Gastroesophageal sphincter (tissue), 3 donors: Measurements from ENCODE around the gene CARF.

Source experiments
- CTCF ChIP-seq, 4 experiments: fragments of 200-600 bp in 2 of 4; fragments of 450-650 bp in 2 of 4; sonication (generic) in 1 of 4; IDR thresholded peaks; one replicate each; pipeline ENCODE4 v1.5.1; 2017 to 2019; ENCODE audit warnings: antibody characterized with exemption in 4 of 4, mild to moderate bottlenecking in 2 of 4, moderate library complexity in 2 of 4
- EP300 ChIP-seq: sonication (generic); formaldehyde crosslinking; IDR thresholded peaks from one replicate; pipeline ENCODE4 v1.6.1; 2017; ENCODE audit warnings: antibody characterized with exemption, mild to moderate bottlenecking
- POLR2A ChIP-seq, 2 donors: fragments of 450-650 bp; IDR thresholded peaks; one replicate each; pipeline ENCODE4 v1.6.1; 2017; ENCODE audit warnings: antibody characterized with exemption in 2 of 2, mild to moderate bottlenecking in 2 of 2, moderate library complexity in 1 of 2
- POLR2AphosphoS5 ChIP-seq: sonication (generic); formaldehyde crosslinking; IDR thresholded peaks from one replicate; pipeline ENCODE4 v1.6.1; 2017; ENCODE audit warnings: antibody characterized with exemption

- TF ChIP-seq EP300, result no peak
- no peak for TF ChIP-seq CTCF (IDR thresholded peaks at IDR 0.05)
- no peak for TF ChIP-seq POLR2AphosphoS5
- TF ChIP-seq POLR2A (IDR thresholded peaks at IDR 0.05), result no peak
These were observed 29.7 kb downstream of the CARF start for GRCh38 chr2:202941771-202942170.
